Astrocyte of the cerebellum (primary cell): ENCODE data around the gene BTF3.

Experiments
- DNase-seq: peaks from one replicate; pipeline ENCODE4 v3.0.0-alpha.2; 2011; ENCODE audit warnings: low read depth
- H3K4me3 ChIP-seq: 2 replicates; pipeline ENCODE4 v1.5.1; 2011; ENCODE audit warnings: mild to moderate bottlenecking, low read depth, low read length, moderate library complexity
- CTCF ChIP-seq: IDR thresholded peaks from 2 replicates; pipeline ENCODE4 v1.5.1; 2012; ENCODE audit warnings: low read length, low read depth, moderate library complexity, mild to moderate bottlenecking; ENCODE audit errors: missing control alignments
- in situ Hi-C: cut with HindIII; loops from 2 replicates; pipeline ENCODE4 v1.10.0; 2017; ENCODE audit warnings: low sequenced_read_pairs

The BTF3 gene

GRCh38 chr5:73469878-73470277 lies 28.4 kb upstream of the BTF3 start:
- no peak for TF ChIP-seq CTCF
- no peak overlapping the region for H3K4me3 ChIP-seq
- DNase-seq, result no peak
- in situ Hi-C loops, result no loop called here

- no peak for TF ChIP-seq CTCF
- in situ Hi-C loops, result no loop called here
- no peak for DNase-seq
- no peak overlapping the region for H3K4me3 ChIP-seq
These were observed 26.6 kb upstream of the BTF3 start for GRCh38 chr5:73471654-73472053.

- H3K4me3 ChIP-seq, result no peak overlapping the region
- no peak for TF ChIP-seq CTCF
- DNase-seq, result no peak
- in situ Hi-C loops, result no loop called here
These were observed 26.1 kb upstream of the BTF3 start for GRCh38 chr5:73472116-73472515.

GRCh38 chr5:73480500-73480899 lies 17.7 kb upstream of the BTF3 start:
- in situ Hi-C loops, result no loop called here
- H3K4me3 ChIP-seq, result no peak overlapping the region
- TF ChIP-seq CTCF, result no peak
- DNase-seq, result no peak

GRCh38 chr5:73482383-73483136 lies 15.7 kb upstream of the BTF3 start:
- H3K4me3 ChIP-seq, result no peak overlapping the region
- in situ Hi-C loops, result no loop called here
- no peak for TF ChIP-seq CTCF
- peak; percentile 27 for DNase-seq

GRCh38 chr5:73483676-73484075 lies 14.6 kb upstream of the BTF3 start:
- H3K4me3 ChIP-seq, result no peak overlapping the region
- TF ChIP-seq CTCF, result no peak
- DNase-seq, result no peak
- in situ Hi-C loops, result no loop called here
